HCT116 (cell line): ENCODE measurements around the gene ABHD2. TPM values are rescaled to one million over a fixed set of nuclear protein-coding genes. Genes with fewer than 3 reads are reported as not detected.

Experiments
- ATAC-seq: fragments of 200-7000 bp; cut with Tn5 transposase; 2 replicates; pipeline ENCODE4 v1.9.1; 2020; ENCODE audit warnings: mild to moderate bottlenecking, moderate library complexity
- BruUV-seq: library from RNA; stranded (reverse); fragments of 400-500 nt; replicated peaks from 2 replicates; lab custom pipeline; 2021; lab: Mats Ljungman, UMichigan
- CTCF ChIA-PET: fragments of 300-600 bp; sonication (Branson Sonifier 250); formaldehyde crosslinking; loops from one replicate; lab custom pipeline; 2021; ENCODE audit warnings: antibody characterized with exemption; lab: Charles Lee
- POLR2A ChIA-PET: fragments of 300-600, 350-600 bp; sonication (Branson Sonifier 250); formaldehyde crosslinking; loops from one replicate; lab custom pipeline; 2021; ENCODE audit warnings: antibody characterized with exemption; lab: Charles Lee
- RAD21 ChIA-PET, 2 experiments: fragments of 300-600 bp; sonication (Branson Sonifier 250); formaldehyde crosslinking; loops; one replicate each; lab custom pipeline; 2023; ENCODE audit warnings: low total read pairs in 2 of 2; ENCODE audit not compliant: uncharacterized antibody in 2 of 2, unreplicated experiment in 2 of 2, low non-redundant PET in 1 of 2; lab: Charles Lee
- DNase-seq: peaks from one replicate; pipeline ENCODE4 v3.0.0-alpha.2; 2010; ENCODE audit warnings: low read depth, low spot score
- H2AFZ ChIP-seq: fragments of 200-600 bp; shearing (Covaris generic), sonication (generic); 2 replicates; pipeline ENCODE4 v1.6.1; 2017; ENCODE audit warnings: low read depth, mixed run types, mixed read lengths, antibody characterized with exemption, low read length; ENCODE audit not compliant: poor library complexity, severe bottlenecking
- H3K27ac ChIP-seq: 2 replicates; pipeline ENCODE4 v1.5.1; 2012; ENCODE audit warnings: low read depth, low read length
- H3K27me3 ChIP-seq: fragments of 200-600 bp; sonication (generic); 2 replicates; pipeline ENCODE4 v1.6.1; 2016; ENCODE audit warnings: mixed run types, low read length, mixed read lengths; ENCODE audit not compliant: insufficient read depth
- H3K36me3 ChIP-seq, 2 experiments: fragments of 200-500 bp in 1 of 2; fragments of 200-600 bp in 1 of 2; sonication (Bioruptor generic) in 1 of 2; sonication (generic) in 1 of 2; 2 replicates each; pipeline versions ENCODE4 v1.5.1 to v1.6.1; 2014 to 2016; ENCODE audit warnings: low read length in 2 of 2, inconsistent platforms in 1 of 2, mixed read lengths in 1 of 2, mixed run types in 1 of 2; ENCODE audit not compliant: insufficient read depth in 2 of 2, control insufficient read depth in 1 of 2
- H3K4me1 ChIP-seq, 2 experiments: fragments of 200-600 bp in 1 of 2; sonication (generic) in 1 of 2; 2 replicates each; pipeline versions ENCODE4 v1.5.1 to v1.6.1; 2012 to 2017; ENCODE audit warnings: low read length in 2 of 2, inconsistent platforms in 1 of 2, mild to moderate bottlenecking in 1 of 2, mixed read lengths in 1 of 2, mixed run types in 1 of 2, moderate library complexity in 1 of 2; ENCODE audit not compliant: insufficient read depth in 2 of 2, control insufficient read depth in 1 of 2
- H3K4me2 ChIP-seq: fragments of 200-600 bp; sonication (generic); 2 replicates; pipeline ENCODE4 v1.6.1; 2017; ENCODE audit warnings: mixed run types, low read length, mixed read lengths
- H3K4me3 ChIP-seq, 2 experiments: fragments of 200-600 bp in 1 of 2; sonication (generic) in 1 of 2; replicated peaks in 1 of 2; 2 replicates each; pipeline ENCODE4 v1.5.1; 2011 to 2016; ENCODE audit warnings: low read length in 2 of 2, control low read depth in 1 of 2, low read depth in 1 of 2, mild to moderate bottlenecking in 1 of 2, mixed read lengths in 1 of 2, mixed run types in 1 of 2
- H3K79me2 ChIP-seq: fragments of 200-600 bp; sonication (generic); 2 replicates; pipeline ENCODE4 v1.6.1; 2017; ENCODE audit warnings: mild to moderate bottlenecking, mixed run types, low read length, moderate library complexity, mixed read lengths; ENCODE audit not compliant: insufficient read depth
- H3K9ac ChIP-seq: fragments of 200-600 bp; sonication (generic); 2 replicates; pipeline ENCODE4 v1.6.1; 2016; ENCODE audit warnings: low read length, mixed read lengths
- H3K9me2 ChIP-seq: fragments of 200-600 bp; sonication (generic), shearing (Covaris generic); 2 replicates; pipeline ENCODE4 v1.6.1; 2017; ENCODE audit warnings: mixed run types, mild to moderate bottlenecking, moderate library complexity; ENCODE audit not compliant: insufficient read depth
- H3K9me3 ChIP-seq, 2 experiments: fragments of 200-500 bp in 1 of 2; fragments of 200-600 bp in 1 of 2; sonication (Bioruptor generic) in 1 of 2; sonication (generic) in 1 of 2; 2 replicates each; pipeline ENCODE4 v1.6.1; 2014 to 2017; ENCODE audit warnings: low read length in 2 of 2, mixed read lengths in 2 of 2, inconsistent platforms in 1 of 2, low read depth in 1 of 2, mild to moderate bottlenecking in 1 of 2, mixed run types in 1 of 2, moderate library complexity in 1 of 2; ENCODE audit not compliant: control insufficient read depth in 1 of 2, insufficient read depth in 1 of 2
- H4K20me1 ChIP-seq: fragments of 200-600 bp; sonication (generic), shearing (Covaris generic); 2 replicates; pipeline ENCODE4 v1.6.1; 2017; ENCODE audit warnings: mixed run types, mild to moderate bottlenecking, moderate library complexity; ENCODE audit not compliant: insufficient read depth
- ATF3 ChIP-seq: IDR thresholded peaks from 2 replicates; pipeline ENCODE4 v1.6.1; 2012
- CBX3 ChIP-seq: IDR thresholded peaks from 2 replicates; pipeline ENCODE4 v1.6.1; 2012; ENCODE audit warnings: low read depth
- CEBPB ChIP-seq: IDR thresholded peaks from 2 replicates; pipeline ENCODE4 v1.6.1; 2012; ENCODE audit warnings: low read depth
- CTCF ChIP-seq, 3 experiments: fragments of 200-600 bp in 1 of 3; sonication (generic) in 1 of 3; IDR thresholded peaks in 2 of 3; conservative IDR thresholded peaks in 1 of 3; 2 replicates each; pipeline ENCODE4 v1.5.1; 2012 to 2017; ENCODE audit warnings: low read depth in 2 of 3, low read length in 2 of 3, antibody characterized with exemption in 1 of 3, borderline replicate concordance in 1 of 3, control low read depth in 1 of 3, mild to moderate bottlenecking in 1 of 3, mixed read lengths in 1 of 3, mixed run types in 1 of 3, moderate library complexity in 1 of 3; ENCODE audit not compliant: insufficient read depth in 1 of 3
- EZH2 ChIP-seq: fragments of 200-600 bp; sonication (generic); IDR thresholded peaks from 2 replicates; pipeline ENCODE4 v1.6.1; 2017; ENCODE audit warnings: antibody characterized with exemption, mixed run types
- EZH2phosphoT487 ChIP-seq: fragments of 200-600 bp; IDR thresholded peaks from 2 replicates; pipeline ENCODE4 v1.6.1; 2018; ENCODE audit warnings: antibody characterized with exemption, borderline replicate concordance
- FOSL1 ChIP-seq: IDR thresholded peaks from 2 replicates; pipeline ENCODE4 v1.6.1; 2012; ENCODE audit warnings: low read depth
- JUND ChIP-seq: IDR thresholded peaks from 2 replicates; pipeline ENCODE4 v1.6.1; 2012
- POLR2A ChIP-seq: IDR thresholded peaks from 2 replicates; pipeline ENCODE4 v1.7.0; 2011; ENCODE audit warnings: borderline replicate concordance; ENCODE audit not compliant: insufficient read depth, insufficient read length; ENCODE audit errors: extremely low read depth
- POLR2AphosphoS5 ChIP-seq: IDR thresholded peaks from 2 replicates; pipeline ENCODE4 v1.6.1; 2011; ENCODE audit warnings: mild to moderate bottlenecking, low read depth, low read length, moderate library complexity
- SIN3A ChIP-seq: IDR thresholded peaks from 2 replicates; pipeline ENCODE4 v1.6.1; 2012; ENCODE audit warnings: low read depth
- SP1 ChIP-seq: IDR thresholded peaks from 2 replicates; pipeline ENCODE4 v1.6.1; 2012; ENCODE audit warnings: low read depth
- SRF ChIP-seq: IDR thresholded peaks from 2 replicates; pipeline ENCODE4 v1.6.1; 2012; ENCODE audit warnings: low read depth
- YY1 ChIP-seq: IDR thresholded peaks from 2 replicates; pipeline ENCODE4 v1.6.1; 2011; ENCODE audit warnings: low read length, low read depth, moderate library complexity, mild to moderate bottlenecking; ENCODE audit not compliant: insufficient replicate concordance; ENCODE audit errors: extremely low read depth
- ZBTB33 ChIP-seq: IDR thresholded peaks from 2 replicates; pipeline ENCODE4 v1.6.1; 2011; ENCODE audit warnings: mild to moderate bottlenecking, low read length, moderate library complexity; ENCODE audit not compliant: insufficient replicate concordance; ENCODE audit errors: extremely low read depth
- ZFX ChIP-seq: fragments of 450-650 bp; IDR thresholded peaks from 2 replicates; pipeline ENCODE4 v1.6.1; 2017
- intact Hi-C: fragments of 100-400 bp; cut with micrococcal nuclease; formaldehyde crosslinking; loops from 2 replicates; pipeline ENCODE4 v1.10.0; 2022
- total RNA-seq: library from RNA; stranded (reverse); gene quantifications from one replicate; pipeline ENCODE4 v1.2.1, GENCODE V29; 2021; ENCODE audit not compliant: unreplicated experiment

Gene ABHD2
- total RNA-seq, 1 experiment from 2014 or later = 40.8 TPM

DNA sequence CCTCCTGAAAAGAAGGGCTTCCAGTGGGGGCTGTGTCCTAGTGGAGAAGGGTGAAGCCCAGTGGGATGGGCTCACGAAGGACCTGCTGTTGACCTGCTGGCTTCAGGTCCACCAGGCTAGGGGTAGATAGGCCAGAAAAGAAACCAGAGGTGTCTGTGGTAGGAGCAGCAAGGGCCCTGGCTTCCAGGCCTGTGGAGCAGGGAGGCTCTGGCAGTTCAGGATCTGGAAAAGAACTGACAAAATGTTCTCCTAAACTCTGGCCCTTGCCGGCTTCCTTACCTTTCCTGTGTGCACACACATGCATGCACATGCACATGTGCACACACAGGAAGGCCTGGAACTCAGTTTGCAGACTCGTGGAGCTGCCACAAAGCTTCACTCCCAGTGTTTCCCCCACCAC lies 49.7 kb downstream of the ABHD2 start:
- H2AFZ ChIP-seq = no peak overlapping the region
- TF ChIP-seq EZH2 = no peak
- no peak for TF ChIP-seq CBX3
- no peak for TF ChIP-seq CEBPB
- TF ChIP-seq ZBTB33 = no peak
- TF ChIP-seq JUND = no peak
- TF ChIP-seq SP1 = no peak
- no peak for TF ChIP-seq POLR2A
- no peak for TF ChIP-seq SRF
- TF ChIP-seq POLR2AphosphoS5 = no peak
- TF ChIP-seq CTCF (IDR thresholded peaks at IDR 0.05 in 2 of 3, conservative IDR thresholded peaks at IDR 0.05 in 1 of 3; ENCODE audit: borderline replicate concordance in 1 of 3, insufficient read depth in 1 of 3, low read depth in 2 of 3, low read length in 2 of 3) = no peak
- no peak for TF ChIP-seq ZFX
- no peak for TF ChIP-seq SIN3A
- TF ChIP-seq EZH2phosphoT487 = no peak
- TF ChIP-seq FOSL1 = no peak
- TF ChIP-seq YY1 = no peak
- TF ChIP-seq ATF3 = no peak
- no peaks in the 10 kb centered on the region for H3K27me3 ChIP-seq
- intact Hi-C loops = loop anchor here (5.0 kb wide), 1 partner anchor 39 kb away; no protein-coding TSS in a partner anchor
- no TSS peak for BruUV-seq
- no peak overlapping the region for H3K9ac ChIP-seq
- no peak overlapping the region for H3K4me2 ChIP-seq
- ChIA-PET RAD21 (no interaction called here), POLR2A (no interaction called here), CTCF (interaction anchor here (1.1 to 2.4 kb wide), 2 partner anchors 8 to 40 kb away, joined by 3 to 7 read pairs; no protein-coding TSS in a partner anchor)
- ATAC-seq = no peak
- H3K36me3 ChIP-seq = no peaks in the 10 kb centered on the region
- no peak for DNase-seq
- H3K79me2 ChIP-seq = no peaks in the 10 kb centered on the region
- no peak overlapping the region for H3K4me3 ChIP-seq
- no peaks in the 10 kb centered on the region for H3K9me2 ChIP-seq
- H3K27ac ChIP-seq = no peak overlapping the region
- no peaks in the 10 kb centered on the region for H3K4me1 ChIP-seq
- H4K20me1 ChIP-seq = no peaks in the 10 kb centered on the region
- H3K9me3 ChIP-seq = no peaks in the 10 kb centered on the region
